Spleen (tissue), 7 donors: ENCODE results near the gene PRLH.

Experiments used
- CTCF ChIP-seq, 11 experiments: fragments of 200-600 bp in 7 of 11; fragments of 450-650 bp in 4 of 11; sonication (generic) in 4 of 11; IDR thresholded peaks in 8 of 11; conservative IDR thresholded peaks in 3 of 11; 1 replicate in 7 of 11; 2 replicates in 4 of 11; pipeline versions ENCODE4 v1.4.0 to v1.8.0; 2016 to 2021; ENCODE audit warnings: antibody characterized with exemption in 11 of 11, inconsistent platforms in 4 of 11, mild to moderate bottlenecking in 1 of 11
- POLR2A ChIP-seq, 3 donors: fragments of 450-650 bp; IDR thresholded peaks; one replicate each; pipeline ENCODE4 v1.5.1; 2017; ENCODE audit warnings: antibody characterized with exemption in 3 of 3, mild to moderate bottlenecking in 1 of 3
- donor health status: DM: no; HTN: no; CAD: no; lungs with moderate emphysema.
- donor health status: DM: no; HTN: no; CAD: no.
- donor health status: DM: no; HTN: no; CAD: no.

GRCh38 chr2:237566401-237567235, at the start of gene PRLH:
- TF ChIP-seq CTCF (IDR thresholded peaks at IDR 0.05 in 8 of 11, conservative IDR thresholded peaks at IDR 0.05 in 3 of 11) (no peak), POLR2A (IDR thresholded peaks at IDR 0.05) (no peak)
